H1 (cell line): ENCODE measurements around the gene SERPINE2. TPM values are rescaled to one million over a fixed set of nuclear protein-coding genes. Genes with fewer than 3 reads are reported as not detected.

ENCODE experiments used
- CTCF ChIA-PET: fragments of 300-600 bp; sonication (Branson Sonifier 250); formaldehyde crosslinking; loops from one replicate; lab custom pipeline; 2021; ENCODE audit not compliant: partially characterized antibody; lab: Charles Lee
- POLR2A ChIA-PET: fragments of 300-600 bp; sonication (Branson Sonifier 250); formaldehyde crosslinking; loops from one replicate; lab custom pipeline; 2021; ENCODE audit warnings: inconsistent platforms; ENCODE audit not compliant: partially characterized antibody; lab: Charles Lee
- DNase-seq, 2 experiments: peaks; one replicate each; pipeline versions ENCODE4 v3.0.0 to v3.0.0-alpha.2; 2010 to 2022; ENCODE audit warnings: low spot score in 2 of 2, low read depth in 1 of 2, mixed read lengths in 1 of 2
- FAIRE-seq: peaks from 2 replicates; lab custom pipeline; 2011; peaks lifted over from hg19 to GRCh38; lab: Jason Lieb, UNC
- H2AFZ ChIP-seq: 2 replicates; pipeline ENCODE4 v1.8.1; 2012; ENCODE audit warnings: low read length, inconsistent platforms
- H2AK5ac ChIP-seq: 2 replicates; pipeline ENCODE4 v1.6.1; 2013; ENCODE audit warnings: low read depth, low read length
- H2BK120ac ChIP-seq: replicated peaks from 2 replicates; pipeline ENCODE3; 2013; ENCODE audit warnings: low read depth, low read length, inconsistent platforms
- H2BK12ac ChIP-seq: 2 replicates; pipeline ENCODE4 v1.6.1; 2013; ENCODE audit warnings: low read depth, low read length
- H2BK15ac ChIP-seq: 2 replicates; pipeline ENCODE4 v1.6.1; 2013; ENCODE audit warnings: low read length
- H2BK20ac ChIP-seq: 2 replicates; pipeline ENCODE4 v1.6.1; 2013; ENCODE audit warnings: low read length
- H2BK5ac ChIP-seq: 2 replicates; pipeline ENCODE4 v1.6.1; 2013; ENCODE audit warnings: low read depth, low read length
- H3K14ac ChIP-seq: 2 replicates; pipeline ENCODE4 v1.6.1; 2013; ENCODE audit warnings: inconsistent platforms; ENCODE audit not compliant: insufficient read length
- H3K18ac ChIP-seq: 2 replicates; pipeline ENCODE4 v1.6.1; 2013; ENCODE audit warnings: low read length; ENCODE audit errors: extremely low read depth
- H3K23ac ChIP-seq: 2 replicates; pipeline ENCODE4 v1.6.1; 2013; ENCODE audit warnings: inconsistent platforms; ENCODE audit not compliant: insufficient read length
- H3K23me2 ChIP-seq: 2 replicates; pipeline ENCODE4 v1.6.1; 2013; ENCODE audit warnings: low read depth, low read length
- H3K27ac ChIP-seq: 2 replicates; pipeline ENCODE4 v1.6.1; 2011; ENCODE audit warnings: low read depth, low read length, inconsistent platforms
- H3K27me3 ChIP-seq, 4 experiments: replicated peaks in 1 of 4; 1 replicate in 1 of 4; 2 replicates in 3 of 4; pipeline versions ENCODE4 v1.6.1 to v1.8.1; 2011 to 2013; ENCODE audit warnings: low read length in 3 of 4, mild to moderate bottlenecking in 3 of 4, inconsistent platforms in 2 of 4, mixed read lengths in 2 of 4, moderate library complexity in 1 of 4; ENCODE audit not compliant: control insufficient read depth in 3 of 4, insufficient read depth in 3 of 4; ENCODE audit errors: extremely low read depth in 1 of 4
- H3K36me3 ChIP-seq, 4 experiments: 2 replicates each; pipeline versions ENCODE4 v1.6.1 to v1.8.1; 2011 to 2013; ENCODE audit warnings: mild to moderate bottlenecking in 4 of 4, low read length in 3 of 4, moderate library complexity in 2 of 4, control low read depth in 1 of 4, inconsistent platforms in 1 of 4; ENCODE audit not compliant: insufficient read depth in 4 of 4, control insufficient read depth in 2 of 4
- H3K4ac ChIP-seq: replicated peaks from 2 replicates; pipeline ENCODE3; 2013; ENCODE audit warnings: low read length, low read depth, mixed read lengths, inconsistent platforms; ENCODE audit not compliant: insufficient read length
- H3K4me1 ChIP-seq, 4 experiments: replicated peaks in 1 of 4; 1 replicate in 1 of 4; 2 replicates in 3 of 4; pipeline versions ENCODE4 v1.6.1 to v1.8.1; 2011 to 2013; ENCODE audit warnings: low read length in 3 of 4, inconsistent platforms in 2 of 4, mixed read lengths in 1 of 4; ENCODE audit not compliant: insufficient read depth in 4 of 4, control insufficient read depth in 3 of 4
- H3K4me2 ChIP-seq, 2 experiments: 2 replicates each; pipeline versions ENCODE4 v1.6.1 to v1.8.1; 2011 to 2013; ENCODE audit warnings: low read depth in 2 of 2, low read length in 2 of 2, control low read depth in 1 of 2, inconsistent platforms in 1 of 2, mild to moderate bottlenecking in 1 of 2; ENCODE audit not compliant: insufficient read depth in 1 of 2
- H3K4me3 ChIP-seq, 4 experiments: fragments of 200-600, 300-600 bp in 1 of 4; sonication (generic), shearing (Covaris generic), sonication (Bioruptor Twin) in 1 of 4; 2 replicates each; pipeline versions ENCODE4 v1.5.1 to v1.8.1; 2011 to 2016; ENCODE audit warnings: low read length in 4 of 4, low read depth in 3 of 4, control low read depth in 2 of 4, inconsistent platforms in 2 of 4, mild to moderate bottlenecking in 2 of 4, mixed read lengths in 1 of 4, moderate library complexity in 1 of 4; ENCODE audit not compliant: insufficient read depth in 2 of 4; ENCODE audit errors: extremely low read depth in 1 of 4
- H3K56ac ChIP-seq: replicated peaks from 2 replicates; pipeline ENCODE3; 2013; ENCODE audit warnings: low read depth, mild to moderate bottlenecking, mixed read lengths, low read length, inconsistent platforms; ENCODE audit not compliant: insufficient read length
- H3K79me1 ChIP-seq: 2 replicates; pipeline ENCODE4 v1.6.1; 2013; ENCODE audit warnings: low read depth, low read length, control low read depth
- H3K79me2 ChIP-seq, 2 experiments: 2 replicates each; pipeline versions ENCODE4 v1.6.1 to v1.8.1; 2012 to 2013; ENCODE audit warnings: low read length in 2 of 2, mild to moderate bottlenecking in 2 of 2, inconsistent platforms in 1 of 2; ENCODE audit not compliant: insufficient read depth in 2 of 2, control insufficient read depth in 1 of 2
- H3K9ac ChIP-seq, 4 experiments: replicated peaks in 1 of 4; 1 replicate in 1 of 4; 2 replicates in 3 of 4; pipeline versions ENCODE4 v1.6.1 to v1.8.1; 2011 to 2013; ENCODE audit warnings: low read depth in 3 of 4, low read length in 3 of 4, control low read depth in 2 of 4, mild to moderate bottlenecking in 2 of 4, moderate library complexity in 2 of 4, inconsistent platforms in 1 of 4; ENCODE audit errors: extremely low read depth in 1 of 4
- H3K9me3 ChIP-seq, 2 experiments: 2 replicates each; pipeline versions ENCODE4 v1.6.1 to v1.8.1; 2012 to 2013; ENCODE audit warnings: mild to moderate bottlenecking in 2 of 2, moderate library complexity in 2 of 2, control low read depth in 1 of 2, inconsistent platforms in 1 of 2, low read depth in 1 of 2, low read length in 1 of 2, mixed read lengths in 1 of 2; ENCODE audit not compliant: insufficient read depth in 2 of 2
- H4K20me1 ChIP-seq, 2 experiments: replicated peaks in 1 of 2; 2 replicates each; pipeline versions ENCODE3 to v1.8.1; 2011 to 2013; ENCODE audit warnings: inconsistent platforms in 2 of 2, low read length in 2 of 2, mild to moderate bottlenecking in 1 of 2; ENCODE audit not compliant: insufficient read depth in 2 of 2, control insufficient read depth in 1 of 2
- H4K5ac ChIP-seq: 2 replicates; pipeline ENCODE4 v1.6.1; 2013; ENCODE audit warnings: low read length, low read depth, mixed read lengths, inconsistent platforms; ENCODE audit not compliant: insufficient read length
- H4K8ac ChIP-seq: 2 replicates; pipeline ENCODE4 v1.8.0; 2013; ENCODE audit warnings: mild to moderate bottlenecking, moderate library complexity, low read length, inconsistent platforms; ENCODE audit not compliant: insufficient read depth; ENCODE audit errors: extremely low read depth
- H4K91ac ChIP-seq: replicated peaks from 2 replicates; pipeline ENCODE3; 2013; ENCODE audit warnings: low read length, mixed read lengths, inconsistent platforms; ENCODE audit not compliant: insufficient read length
- BCL11A ChIP-seq, 2 experiments: IDR thresholded peaks; one replicate each; pipeline ENCODE4 v1.6.1; 2011; ENCODE audit warnings: low read depth in 2 of 2, low read length in 2 of 2, mild to moderate bottlenecking in 2 of 2
- CTBP2 ChIP-seq: IDR thresholded peaks from 2 replicates; pipeline ENCODE4 v1.7.0; 2011; ENCODE audit warnings: borderline replicate concordance, mild to moderate bottlenecking, moderate library complexity, mixed read lengths, low read length; ENCODE audit not compliant: insufficient read depth, insufficient read length
- EZH2 ChIP-seq: fragments of 200-600 bp; sonication (generic); IDR thresholded peaks from 2 replicates; pipeline ENCODE4 v1.7.1; 2012; ENCODE audit warnings: low read depth, mild to moderate bottlenecking, moderate library complexity, low read length, inconsistent platforms; ENCODE audit not compliant: severe bottlenecking
- GTF2F1 ChIP-seq: IDR thresholded peaks from 2 replicates; pipeline ENCODE4 v1.6.1; 2012; ENCODE audit warnings: low read depth, low read length, improper control_type of control experiment, borderline replicate concordance
- JUN ChIP-seq: IDR thresholded peaks from 2 replicates; pipeline ENCODE4 v1.6.1; 2011; ENCODE audit warnings: low read depth, mild to moderate bottlenecking, improper control_type of control experiment, low read length
- POLR2A ChIP-seq, 2 experiments: IDR thresholded peaks; 1 replicate in 1 of 2; 2 replicates in 1 of 2; pipeline ENCODE4 v1.6.1; 2011; ENCODE audit warnings: low read depth in 2 of 2, low read length in 2 of 2, mild to moderate bottlenecking in 2 of 2; ENCODE audit errors: control extremely low read depth in 1 of 2
- RXRA ChIP-seq: IDR thresholded peaks from 2 replicates; pipeline ENCODE4 v1.6.1; 2011; ENCODE audit warnings: low read depth, mild to moderate bottlenecking, low read length, moderate library complexity; ENCODE audit not compliant: insufficient read depth
- SP2 ChIP-seq: IDR thresholded peaks from 2 replicates; pipeline ENCODE4 v1.6.1; 2012; ENCODE audit warnings: mild to moderate bottlenecking, low read length, inconsistent platforms
- SUZ12 ChIP-seq: fragments of 200-600 bp; sonication (generic); IDR thresholded peaks from 2 replicates; pipeline ENCODE4 v1.6.1; 2012; ENCODE audit warnings: mild to moderate bottlenecking, inconsistent platforms, low read length, moderate library complexity, mixed read lengths
- TAF1 ChIP-seq: IDR thresholded peaks from 2 replicates; pipeline ENCODE4 v1.6.1; 2011; ENCODE audit warnings: mild to moderate bottlenecking, low read depth, low read length
- TAF7 ChIP-seq: optimal IDR thresholded peaks from 2 replicates; pipeline ENCODE3; 2011; ENCODE audit warnings: low read depth, mild to moderate bottlenecking, inconsistent platforms, low read length, moderate library complexity, borderline replicate concordance
- WGBS, 2 experiments: shearing (Covaris generic) in 1 of 2; methylation state at CpG; one replicate each; pipeline versions ENCODE4 v1.1.6 to v1.1.7; 2013 to 2015; ENCODE audit warnings: low lambda C conversion rate in 2 of 2, mixed read lengths in 2 of 2, inconsistent platforms in 1 of 2, low coverage in 1 of 2, missing lambda C conversion rate in 1 of 2; ENCODE audit not compliant: insufficient replicate concordance in 2 of 2, insufficient coverage in 1 of 2, insufficient read length in 1 of 2; ENCODE audit errors: extremely low coverage in 1 of 2, missing lambda C conversion rate in 1 of 2; 5-methylcytosine and 5-hydroxymethylcytosine counted together
- polyA plus RNA-seq, 7 experiments: library from polyadenylated mRNA; depleted of rRNA in 3 of 7; stranded (reverse) in 5 of 7; unstranded in 2 of 7; fragments of >200 nt in 5 of 7; fragments of 200-250 nt in 2 of 7; gene quantifications; 1 replicate in 5 of 7; 2 replicates in 1 of 7; 4 replicates in 1 of 7; pipeline versions ENCODE4 v1.2.1 to v1.2.3, GENCODE V29; 2011 to 2013; ENCODE audit warnings: missing spikeins in 2 of 7, mixed read lengths in 2 of 7
- total RNA-seq: library from RNA; stranded (reverse); fragmentation: NEBNext Ultra II Directional; extraction: Animal tissue kit (Norgen Biotek cat#: 25700); gene quantifications from 2 replicates; pipeline ENCODE4 v1.2.1, GENCODE V29; 2021

SERPINE2 gene
- total and polyA plus RNA-seq, 2 of the 8 experiments (the other 6 are each of a cell fraction or from before 2014, with no cell fraction given) = 26.2 to 76.0 TPM

DNA sequence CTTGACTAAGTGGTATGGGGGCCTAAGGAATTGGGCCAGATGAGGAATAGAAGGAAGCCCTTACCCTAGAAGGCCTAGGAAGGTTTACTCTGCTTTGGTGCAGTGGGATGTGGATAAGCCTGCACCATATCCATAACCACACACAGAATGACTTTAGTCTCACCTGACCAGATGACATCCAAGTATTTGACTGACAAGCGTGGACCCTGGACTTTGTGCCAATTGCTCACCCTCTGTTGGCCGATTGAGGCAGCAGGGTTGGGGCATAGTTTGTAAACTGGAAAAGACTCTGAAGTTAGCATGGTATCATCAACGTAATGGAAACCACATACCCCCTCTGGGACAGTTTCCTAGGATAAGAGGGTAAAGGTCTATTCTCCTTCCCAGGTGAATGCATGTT lies 36.5 kb upstream of the SERPINE2 start:
- Histone ChIP-seq H4K91ac (no peak overlapping the region), H4K8ac (no peak overlapping the region), H2AFZ (no peak overlapping the region), H2BK120ac (no peak overlapping the region), H3K4ac (no peak overlapping the region), H4K5ac (no peak overlapping the region), H2BK20ac (no peak overlapping the region), H3K9me3 (no peaks in the 10 kb centered on the region), H3K36me3 (no peaks in the 10 kb centered on the region), H2BK12ac (no peak overlapping the region), H3K79me2 (no peaks in the 10 kb centered on the region), H3K18ac (no peak overlapping the region), H3K23me2 (peaks cover 2% of the 10 kb centered on the region; the same call in 1 of the 2 replicates), H3K4me1 (no peaks in the 10 kb centered on the region), H3K27me3 (no peaks in the 10 kb centered on the region), H3K9ac (no peak overlapping the region), H3K79me1 (no peaks in the 10 kb centered on the region; the same call in 1 of the 2 replicates), H3K14ac (no peak overlapping the region), H3K23ac (no peak overlapping the region), H3K56ac (no peak overlapping the region), H2AK5ac (no peak overlapping the region), H4K20me1 (no peaks in the 10 kb centered on the region), H2BK15ac (no peak overlapping the region), H3K4me3 (no peak overlapping the region), H2BK5ac (no peak overlapping the region), H3K27ac (no peak overlapping the region), H3K4me2 (no peak overlapping the region)
- ChIA-PET CTCF (no interaction called here), POLR2A (no interaction called here)
- WGBS, 2 experiments = 72% methylated on average over 3 of the region's 3 CpGs; no CpG with 5 or more reads in 1 of the 2 experiments
- FAIRE-seq (no peak), DNase-seq (no peak)
- TF ChIP-seq POLR2A (IDR thresholded peaks at IDR 0.05; ENCODE audit: control extremely low read depth in 1 of 2, low read depth in 2 of 2, low read length in 2 of 2) (no peak), JUN (no peak), GTF2F1 (no peak), BCL11A (IDR thresholded peaks at IDR 0.05; ENCODE audit: low read depth in 2 of 2, low read length in 2 of 2) (no peak), SP2 (no peak), TAF7 (no peak), SUZ12 (no peak), RXRA (no peak), EZH2 (no peak), TAF1 (no peak), CTBP2 (no peak)
